Stimulated activated effector memory CD8-positive, alpha-beta T cell treated with anti-CD3 and anti-CD28 coated beads, Interleukin-12 subunit alpha, Interleukin-12 subunit beta, amount 100 ng/mL, for 72 hours (primary cell): ENCODE measurements around the gene NMNAT2.

Source experiments
- ATAC-seq: fragments of 150-1000 bp; cut with Tn5 transposase; 2 replicates; pipeline ENCODE4 v1.10.0; 2021
- DNase-seq, 2 donors: peaks; one replicate each; pipeline ENCODE4 v3.0.0; 2021 to 2022; ENCODE audit warnings: low spot score in 2 of 2
- H3K27ac Mint-ChIP-seq: one replicate; pipeline ENCODE4 v1.8.0; 2022; ENCODE audit warnings: mild to moderate bottlenecking, mixed read lengths
- H3K36me3 Mint-ChIP-seq: one replicate; pipeline ENCODE4 v1.8.0; 2022; ENCODE audit warnings: mild to moderate bottlenecking, mixed read lengths
- H3K4me1 Mint-ChIP-seq: one replicate; pipeline ENCODE4 v1.8.0; 2022; ENCODE audit warnings: mixed read lengths
- H3K4me3 Mint-ChIP-seq: one replicate; pipeline ENCODE4 v1.8.0; 2022; ENCODE audit warnings: mild to moderate bottlenecking, mixed read lengths
- H3K9me3 Mint-ChIP-seq: one replicate; pipeline ENCODE4 v1.8.0; 2022; ENCODE audit warnings: mixed read lengths

NMNAT2 gene

DNA sequence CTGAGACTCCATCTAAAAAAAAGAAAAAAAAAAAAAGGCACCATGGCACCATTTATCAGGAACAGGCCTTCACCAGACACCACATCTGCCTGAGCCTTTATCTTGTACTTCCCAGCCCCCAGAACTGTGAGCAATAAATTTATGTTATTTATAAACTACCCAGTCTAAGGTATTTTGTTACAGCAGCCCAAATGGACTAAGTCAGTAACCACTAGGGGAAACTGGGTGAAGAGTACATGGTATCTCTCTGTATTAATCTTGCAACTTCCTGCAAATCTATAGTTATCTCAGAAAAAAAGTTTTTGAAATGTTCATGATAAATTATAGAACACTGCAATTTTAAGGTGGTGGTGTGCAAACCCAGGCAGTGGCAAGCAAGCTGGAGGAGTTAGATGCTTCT is 117.8 kb downstream of the NMNAT2 start:
- H3K4me3 Mint-ChIP-seq = no peak overlapping the region
- DNase-seq = no peak
- no peak for ATAC-seq
- no peaks in the 10 kb centered on the region for H3K36me3 Mint-ChIP-seq
- no peaks in the 10 kb centered on the region for H3K4me1 Mint-ChIP-seq
- H3K9me3 Mint-ChIP-seq = peaks cover 4% of the 10 kb centered on the region
- no peak overlapping the region for H3K27ac Mint-ChIP-seq

DNA sequence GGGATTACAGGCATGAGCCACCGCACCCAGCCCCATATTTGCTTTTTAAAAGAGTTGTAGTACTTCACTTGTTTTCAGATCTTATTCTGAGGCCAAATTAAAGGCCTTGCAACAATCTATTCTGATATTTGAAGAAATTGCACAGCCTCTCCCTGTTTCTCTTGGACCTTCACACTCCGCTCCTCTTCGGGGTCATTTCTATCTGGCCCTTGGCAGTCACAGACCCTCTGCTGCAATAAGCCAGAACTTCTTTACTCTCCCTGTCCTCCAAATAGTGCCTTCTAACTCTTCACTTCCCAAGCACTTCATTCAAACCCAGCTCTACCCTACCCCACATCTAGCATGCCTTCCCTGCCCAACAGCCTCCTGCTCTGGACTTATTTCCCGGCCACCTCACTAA is 121.4 kb downstream of the NMNAT2 start:
- Mint-ChIP-seq H3K4me1 (no peaks in the 10 kb centered on the region), H3K9me3 (peaks cover 4% of the 10 kb centered on the region), H3K27ac (no peak overlapping the region)

DNA sequence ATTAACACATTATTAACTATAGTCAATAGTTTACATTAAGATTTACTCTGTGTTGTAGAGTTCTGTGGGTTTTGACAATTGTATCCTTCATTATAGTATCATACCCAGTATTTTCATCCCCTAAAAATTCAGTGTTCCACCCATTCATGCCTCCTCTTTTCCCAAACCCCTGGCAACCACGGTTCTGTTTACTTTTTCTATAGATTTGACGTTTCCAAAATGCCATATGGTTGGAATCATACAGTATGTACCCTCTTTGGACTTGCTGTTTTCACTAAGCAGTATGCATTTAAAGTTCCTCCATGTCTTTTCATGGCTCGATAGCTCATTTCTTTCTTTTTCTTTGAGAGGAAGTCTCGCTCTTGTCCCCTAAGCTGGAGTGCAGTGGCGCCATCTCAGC is 122.7 kb downstream of the NMNAT2 start:
- DNase-seq = no peak
- H3K9me3 Mint-ChIP-seq = peaks cover 4% of the 10 kb centered on the region
- H3K27ac Mint-ChIP-seq = no peak overlapping the region

More for the DNA sequence above, 121.4 kb downstream of the NMNAT2 start:
- DNase-seq (no peak), ATAC-seq (no peak)
- no peak overlapping the region for H3K4me3 Mint-ChIP-seq
- no peaks in the 10 kb centered on the region for H3K36me3 Mint-ChIP-seq

DNA sequence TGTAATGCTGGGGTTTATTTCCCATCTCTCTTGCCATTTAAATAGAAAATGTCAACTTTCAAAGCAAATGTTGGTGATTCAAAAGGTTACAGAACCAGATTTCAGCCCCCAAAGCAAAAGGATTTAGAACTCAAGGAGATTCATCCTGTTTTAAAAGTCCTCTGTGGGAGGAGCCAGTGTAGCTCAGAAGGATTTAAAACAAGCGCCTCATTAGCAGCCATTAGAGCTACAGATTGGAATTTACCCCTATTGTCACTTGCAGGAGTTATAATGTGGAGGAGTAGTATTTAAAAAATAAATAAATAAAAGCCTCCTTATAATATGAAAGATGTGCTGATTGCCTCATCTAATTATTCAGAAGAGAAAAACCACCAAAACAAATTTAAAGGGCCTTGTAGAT is 124.3 kb downstream of the NMNAT2 start:
- H3K27ac Mint-ChIP-seq = no peak overlapping the region
- peaks cover 4% of the 10 kb centered on the region for H3K9me3 Mint-ChIP-seq
- DNase-seq (no peak), ATAC-seq (no peak)
- H3K4me3 Mint-ChIP-seq = no peak overlapping the region
- H3K36me3 Mint-ChIP-seq = no peaks in the 10 kb centered on the region
- no peaks in the 10 kb centered on the region for H3K4me1 Mint-ChIP-seq

More for the DNA sequence above, 122.7 kb downstream of the NMNAT2 start:
- H3K36me3 Mint-ChIP-seq = no peaks in the 10 kb centered on the region
- H3K4me3 Mint-ChIP-seq = no peak overlapping the region
- ATAC-seq = no peak
- no peaks in the 10 kb centered on the region for H3K4me1 Mint-ChIP-seq

DNA sequence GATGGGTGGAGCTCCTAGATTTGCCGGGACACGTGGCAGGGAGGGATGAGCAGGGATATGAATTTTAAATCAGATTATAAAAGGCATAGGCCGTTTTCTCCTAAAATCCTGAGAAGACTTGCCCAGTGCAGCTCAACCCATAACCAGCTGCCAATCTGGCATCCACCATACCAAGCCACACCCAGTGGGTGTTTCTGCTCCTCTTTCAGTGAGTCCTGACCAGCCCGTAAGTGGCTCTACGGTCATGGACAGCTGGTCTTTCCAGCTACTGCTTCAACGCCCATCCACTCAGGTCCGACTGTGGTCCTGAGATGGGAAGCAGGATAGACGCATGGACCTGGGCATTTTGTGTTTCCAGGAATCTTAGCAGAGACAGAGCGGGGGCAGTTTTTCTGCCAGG is 124.9 kb downstream of the NMNAT2 start:
- no peaks in the 10 kb centered on the region for H3K36me3 Mint-ChIP-seq
- no peak for ATAC-seq

DNA sequence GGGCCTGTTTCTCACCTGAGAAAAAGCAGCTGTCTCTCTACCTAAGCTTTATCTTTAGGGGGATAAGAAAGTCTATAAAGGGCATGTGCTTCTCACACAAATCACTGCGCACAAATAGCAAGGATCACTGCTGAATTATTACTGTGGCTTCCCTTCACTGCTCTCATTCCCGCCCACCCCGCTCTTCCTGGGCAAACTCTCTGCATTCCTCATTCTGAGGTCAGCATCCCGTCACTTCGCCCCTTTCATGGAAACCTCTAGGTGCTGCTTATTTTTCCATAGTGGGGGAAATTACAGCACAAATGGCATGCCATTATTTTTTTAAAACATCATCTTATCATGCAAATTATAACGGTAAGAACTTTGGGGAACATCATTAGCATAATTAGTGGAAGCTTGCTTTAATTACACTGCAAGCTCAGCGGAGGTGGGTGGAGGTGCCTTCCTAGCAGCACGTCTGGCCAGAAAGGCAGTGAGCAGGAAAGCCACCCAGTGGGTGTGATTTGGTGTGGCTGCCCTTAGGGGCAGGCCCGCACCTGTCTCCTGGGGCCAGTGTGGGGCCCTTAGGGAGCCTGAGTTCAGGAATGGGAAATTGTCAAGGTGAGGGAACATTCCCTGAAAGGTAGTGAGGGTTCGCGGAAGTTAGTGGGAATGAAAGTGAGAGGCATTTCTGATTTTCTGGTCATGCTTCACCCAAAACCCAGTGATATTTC is 126.2 kb downstream of the NMNAT2 start:
- H3K4me1 Mint-ChIP-seq = no peaks in the 10 kb centered on the region
- DNase-seq = no peak
- no peak overlapping the region for H3K4me3 Mint-ChIP-seq
- no peaks in the 10 kb centered on the region for H3K36me3 Mint-ChIP-seq
- no peak overlapping the region for H3K27ac Mint-ChIP-seq
- no peaks in the 10 kb centered on the region for H3K9me3 Mint-ChIP-seq
- ATAC-seq = no peak

More for the DNA sequence above, 124.9 kb downstream of the NMNAT2 start:
- Mint-ChIP-seq H3K9me3 (no peaks in the 10 kb centered on the region), H3K4me1 (no peaks in the 10 kb centered on the region), H3K4me3 (no peak overlapping the region), H3K27ac (no peak overlapping the region)
- DNase-seq = no peak

DNA sequence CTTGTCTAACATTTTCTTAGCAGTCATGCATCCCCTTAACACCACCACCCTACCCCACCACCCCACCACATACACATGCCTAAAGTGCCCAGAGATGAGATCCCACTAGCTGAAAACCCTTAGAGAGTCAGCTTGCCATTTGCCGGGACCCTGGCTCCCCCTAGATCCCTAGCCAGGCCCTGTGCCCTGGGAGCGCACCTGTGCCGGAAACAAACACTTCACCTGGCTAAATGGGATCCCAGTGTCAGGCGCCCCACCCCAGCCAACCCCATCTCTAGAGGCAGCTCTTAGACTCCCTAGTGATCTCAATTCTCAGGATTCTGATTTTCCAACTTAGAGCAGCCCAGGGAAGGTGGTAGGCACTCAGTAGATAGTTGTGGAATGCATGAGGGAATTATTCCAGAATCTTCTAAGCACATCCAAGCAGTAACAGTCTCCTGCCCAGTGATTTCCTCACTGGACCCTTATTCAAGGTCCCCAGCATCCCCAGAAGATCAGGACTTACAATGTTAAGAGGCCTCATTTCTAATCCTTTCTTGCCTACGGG is 126.9 kb downstream of the NMNAT2 start:
- Mint-ChIP-seq H3K4me1 (no peaks in the 10 kb centered on the region), H3K4me3 (no peak overlapping the region), H3K36me3 (no peaks in the 10 kb centered on the region), H3K9me3 (no peaks in the 10 kb centered on the region), H3K27ac (no peak overlapping the region)
- ATAC-seq = no peak
- no peak for DNase-seq

DNA sequence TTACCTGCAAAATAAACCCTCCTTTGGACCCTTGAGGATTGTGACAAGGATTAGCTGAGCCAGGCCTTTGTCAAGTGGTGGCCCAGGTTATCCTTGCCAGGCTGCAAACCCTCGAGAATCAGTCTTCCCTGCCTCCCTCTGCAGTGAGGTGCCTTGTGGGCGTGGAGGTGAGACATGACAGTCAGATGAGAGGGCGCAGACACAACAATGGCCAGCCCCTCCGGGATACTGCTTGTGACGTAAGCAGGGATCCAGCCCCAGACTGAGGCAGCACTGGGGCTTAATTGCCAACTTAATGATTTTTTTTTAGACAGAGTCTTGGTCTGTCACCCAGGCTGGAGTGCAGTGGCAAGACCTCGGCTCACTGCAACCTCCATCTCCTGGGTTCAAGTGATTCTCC is 127.6 kb downstream of the NMNAT2 start:
- DNase-seq (no peak), ATAC-seq (no peak)
- H3K9me3 Mint-ChIP-seq = no peaks in the 10 kb centered on the region
- H3K27ac Mint-ChIP-seq = no peak overlapping the region
- H3K4me3 Mint-ChIP-seq = no peak overlapping the region
- no peaks in the 10 kb centered on the region for H3K36me3 Mint-ChIP-seq
- no peaks in the 10 kb centered on the region for H3K4me1 Mint-ChIP-seq

DNA sequence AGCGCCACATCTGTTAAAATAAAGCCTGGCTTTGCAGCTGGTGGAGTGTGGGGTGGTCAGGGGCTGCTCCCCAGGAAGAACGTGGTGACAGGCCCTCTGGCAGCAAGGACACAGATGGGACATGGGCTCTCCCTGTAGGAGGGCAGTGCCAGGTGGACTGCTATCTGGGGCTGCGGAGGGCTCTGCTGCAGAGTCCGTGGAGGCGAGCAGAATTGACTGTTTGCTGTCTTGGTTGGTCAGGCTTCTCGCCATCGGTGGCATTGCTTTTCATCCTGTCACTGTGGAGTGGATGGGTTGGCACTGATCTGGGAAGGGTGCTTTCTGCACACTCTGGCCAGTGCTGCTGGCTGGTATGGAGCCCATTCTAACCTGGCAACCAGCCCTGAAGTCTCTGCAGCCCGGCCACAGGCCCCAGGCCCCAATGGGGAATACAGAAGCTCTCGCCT is 129.1 kb downstream of the NMNAT2 start:
- H3K36me3 Mint-ChIP-seq = no peaks in the 10 kb centered on the region
- H3K9me3 Mint-ChIP-seq = no peaks in the 10 kb centered on the region
- no peak overlapping the region for H3K27ac Mint-ChIP-seq
- H3K4me3 Mint-ChIP-seq = no peak overlapping the region
- DNase-seq (no peak), ATAC-seq (no peak)
- no peaks in the 10 kb centered on the region for H3K4me1 Mint-ChIP-seq

DNA sequence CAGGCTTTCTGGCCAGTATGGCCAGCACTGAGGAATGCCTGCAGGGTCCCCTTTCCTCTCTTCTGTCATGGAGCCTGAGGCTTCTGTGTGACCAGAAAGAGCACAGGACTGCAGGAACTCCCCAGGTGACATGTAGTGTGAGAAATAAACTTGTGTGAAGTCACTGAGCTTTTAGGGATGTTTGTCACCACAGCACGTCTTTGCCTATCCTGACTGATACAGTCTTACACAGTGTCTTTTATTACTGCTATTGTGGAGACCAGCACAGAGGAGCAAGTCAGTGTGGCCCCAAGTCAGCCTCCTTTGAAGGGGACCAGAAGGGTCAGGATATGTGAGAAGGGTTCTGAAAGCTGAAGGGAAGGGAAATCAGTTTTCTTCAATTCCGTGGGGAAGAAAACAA is 129.6 kb downstream of the NMNAT2 start:
- DNase-seq (no peak), ATAC-seq (no peak)
- Mint-ChIP-seq H3K36me3 (no peaks in the 10 kb centered on the region), H3K27ac (no peak overlapping the region), H3K4me1 (no peaks in the 10 kb centered on the region), H3K4me3 (no peak overlapping the region), H3K9me3 (no peaks in the 10 kb centered on the region)

DNA sequence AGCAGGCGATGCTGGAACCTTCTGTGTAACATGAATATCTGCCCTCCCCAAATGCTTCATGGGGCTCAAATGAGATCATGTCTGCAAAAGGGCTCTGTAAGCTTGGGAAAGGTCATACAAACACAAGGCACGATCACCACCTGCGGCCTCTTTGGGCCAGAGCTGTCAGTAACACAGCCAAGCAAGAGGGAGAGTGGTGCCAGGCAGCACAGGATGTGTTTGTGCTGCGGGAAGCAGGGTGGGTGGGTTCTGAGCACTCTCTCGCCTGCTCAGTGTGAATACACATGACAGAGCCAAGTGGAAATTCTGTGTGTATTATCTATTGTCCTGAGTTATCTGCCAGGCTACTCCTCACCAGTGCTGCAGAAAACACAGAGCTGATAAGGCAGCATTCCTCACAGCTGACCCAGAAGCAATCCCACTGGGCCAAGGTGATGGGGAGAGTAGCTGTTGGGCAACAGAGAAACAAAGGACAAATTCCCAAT is 130.9 kb downstream of the NMNAT2 start:
- H3K36me3 Mint-ChIP-seq = no peaks in the 10 kb centered on the region

DNA sequence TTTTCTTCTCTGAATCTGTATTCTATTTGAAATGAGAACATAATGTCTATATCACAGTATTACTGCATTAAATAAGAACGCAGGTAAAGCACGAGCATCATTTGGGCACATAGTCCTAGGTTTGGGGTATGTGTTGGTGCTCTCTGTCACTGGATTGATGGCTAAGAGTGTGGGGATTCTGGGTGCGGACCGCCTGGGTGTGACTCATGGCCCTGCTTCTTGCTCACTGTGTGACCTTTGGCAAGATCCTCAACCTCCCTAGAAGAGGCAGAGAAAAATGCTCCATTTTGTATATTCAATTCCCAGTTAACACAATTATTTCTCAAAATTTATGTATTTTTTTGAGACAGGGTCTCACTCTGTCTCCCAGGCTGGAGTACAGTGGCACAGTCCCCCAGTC is 132.4 kb downstream of the NMNAT2 start:
- H3K9me3 Mint-ChIP-seq = no peaks in the 10 kb centered on the region
- no peak overlapping the region for H3K4me3 Mint-ChIP-seq
- ATAC-seq (no peak), DNase-seq (no peak)
- no peaks in the 10 kb centered on the region for H3K4me1 Mint-ChIP-seq
- no peak overlapping the region for H3K27ac Mint-ChIP-seq
- no peaks in the 10 kb centered on the region for H3K36me3 Mint-ChIP-seq

More for the DNA sequence above, 130.9 kb downstream of the NMNAT2 start:
- ATAC-seq (no peak), DNase-seq (no peak)
- H3K9me3 Mint-ChIP-seq = no peaks in the 10 kb centered on the region
- no peak overlapping the region for H3K4me3 Mint-ChIP-seq
- no peak overlapping the region for H3K27ac Mint-ChIP-seq
- H3K4me1 Mint-ChIP-seq = no peaks in the 10 kb centered on the region

DNA sequence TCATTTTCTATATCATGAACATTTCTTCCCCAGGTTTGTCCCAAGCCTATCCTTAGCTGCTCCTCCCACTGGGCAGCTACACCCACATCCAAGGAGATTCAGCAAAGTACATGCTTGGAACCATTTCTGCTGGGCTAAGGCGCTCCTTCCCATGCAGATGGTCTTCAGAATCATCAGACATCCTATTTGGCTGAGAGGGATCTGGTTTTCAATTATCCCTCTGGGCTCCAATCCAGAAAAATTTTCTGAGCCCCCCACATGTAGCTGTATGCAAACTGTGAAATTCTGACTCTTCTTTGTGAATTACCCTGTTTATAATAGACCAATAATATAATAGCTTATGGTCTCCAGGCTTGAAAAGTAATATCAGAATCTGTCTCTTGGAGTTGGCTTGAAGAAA is 132.9 kb downstream of the NMNAT2 start:
- H3K4me1 Mint-ChIP-seq = no peaks in the 10 kb centered on the region
- H3K9me3 Mint-ChIP-seq = no peaks in the 10 kb centered on the region
- H3K36me3 Mint-ChIP-seq = no peaks in the 10 kb centered on the region
- H3K4me3 Mint-ChIP-seq = no peak overlapping the region
- DNase-seq (no peak), ATAC-seq (no peak)
- no peak overlapping the region for H3K27ac Mint-ChIP-seq

DNA sequence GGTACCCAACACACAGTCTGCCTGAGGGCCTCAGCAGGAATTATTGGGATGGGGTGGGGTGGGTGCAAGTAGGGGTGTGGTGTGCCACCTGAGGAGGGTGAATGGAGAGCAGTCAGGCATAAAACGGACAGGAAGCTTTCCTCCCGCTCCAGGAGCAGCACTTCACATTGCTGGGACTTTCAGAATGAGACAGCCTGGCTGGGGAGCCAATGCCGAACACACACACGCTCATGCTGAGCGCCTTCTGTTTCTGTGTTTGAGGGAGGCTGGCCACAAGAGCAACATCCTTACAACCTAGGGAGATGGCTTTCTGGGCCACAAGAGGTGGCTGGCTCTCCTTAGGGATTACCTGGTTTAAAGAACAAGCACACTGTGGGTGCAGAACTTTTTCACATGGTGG is 134.1 kb downstream of the NMNAT2 start:
- Mint-ChIP-seq H3K4me3 (no peak overlapping the region), H3K36me3 (no peaks in the 10 kb centered on the region), H3K4me1 (no peaks in the 10 kb centered on the region), H3K9me3 (no peaks in the 10 kb centered on the region), H3K27ac (no peak overlapping the region)
- ATAC-seq = no peak
- DNase-seq = no peak

DNA sequence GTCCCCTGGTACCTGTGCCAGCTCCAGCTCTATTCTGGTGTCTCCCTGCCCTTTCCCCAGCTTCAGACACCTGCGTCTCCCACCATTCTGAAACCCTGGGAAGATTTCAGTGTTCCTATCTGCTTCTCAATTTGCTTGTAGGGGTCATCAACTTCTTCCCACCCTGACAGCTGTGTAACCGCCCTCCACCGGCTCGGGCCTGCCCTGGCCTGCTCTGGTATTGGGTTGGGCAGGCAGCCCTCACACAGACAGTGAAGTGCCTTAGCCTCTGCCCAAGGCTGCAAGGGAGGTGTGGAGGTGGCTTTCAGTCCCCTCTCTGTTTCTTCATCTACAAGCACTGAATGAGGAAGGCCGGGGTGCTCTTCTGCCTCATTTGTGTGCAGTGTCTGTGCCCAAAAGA is 134.9 kb downstream of the NMNAT2 start:
- ATAC-seq = no peak
- Mint-ChIP-seq H3K4me1 (no peaks in the 10 kb centered on the region), H3K9me3 (no peaks in the 10 kb centered on the region), H3K36me3 (no peaks in the 10 kb centered on the region), H3K4me3 (no peak overlapping the region), H3K27ac (no peak overlapping the region)
- no peak for DNase-seq

DNA sequence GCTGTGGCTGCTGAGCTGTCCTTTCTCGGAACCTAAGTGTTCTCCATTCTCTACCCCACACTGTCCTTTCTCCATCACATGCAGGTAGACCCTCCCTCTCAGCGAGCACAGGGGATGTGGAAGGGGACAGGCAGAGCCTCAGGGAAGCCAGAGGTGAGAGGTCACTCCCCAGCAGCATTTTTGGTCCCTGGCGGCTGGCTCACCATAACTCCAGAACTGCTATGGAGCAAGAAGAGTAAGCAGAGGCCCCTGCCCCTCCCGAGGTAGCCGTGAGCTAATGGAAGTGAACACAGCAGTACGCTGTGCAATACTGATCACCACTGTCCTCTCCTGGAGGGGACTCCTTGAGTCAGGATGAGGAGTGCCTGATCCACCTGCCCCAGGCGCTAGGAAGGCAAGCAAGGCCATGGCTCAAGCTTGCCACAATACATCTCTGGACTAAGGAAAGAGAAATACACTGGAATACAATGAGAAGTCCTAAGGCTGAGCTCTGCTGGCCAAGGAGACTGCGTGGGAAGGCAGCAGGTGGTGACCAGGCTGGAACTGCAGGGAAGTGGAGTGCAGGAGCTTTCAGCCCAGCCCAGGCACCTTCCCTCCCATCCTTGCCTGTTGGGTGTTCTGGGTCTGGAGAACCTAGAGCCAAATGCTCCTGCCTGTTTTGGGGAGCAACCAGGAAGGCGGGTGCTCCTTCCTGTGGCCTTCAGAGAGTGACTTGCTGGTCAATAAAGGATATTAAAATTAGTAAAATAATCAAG is 135.9 kb downstream of the NMNAT2 start:
- Mint-ChIP-seq H3K4me3 (no peak overlapping the region), H3K27ac (no peak overlapping the region), H3K4me1 (no peaks in the 10 kb centered on the region), H3K9me3 (no peaks in the 10 kb centered on the region), H3K36me3 (no peaks in the 10 kb centered on the region)
- no peak for ATAC-seq
- DNase-seq = no peak
